ENCODE results near the gene SEC31A.
"Not testable (repeated sequence)": the region's sequence is repeated elsewhere in the genome, so short reads cannot be mapped to it uniquely, and the experiment has no call there.

The SEC31A gene

GRCh38 chr4:82890901-82891706 lies at the start of gene SEC31A:
Gene SEC31A (minus strand): TSS chr4:82891153. CDS start chr4:82881936, 9,217 bp downstream.
- DNase-seq, result peak; percentile 91 to 96 (median 94)

- no peak for DNase-seq
Observed at GRCh38 chr4:82939414-82939813, 48.5 kb upstream of the SEC31A start.

GRCh38 chr4:82934441-82934840 lies 43.5 kb upstream of the SEC31A start:
- DNase-seq, result no peak

- no peak for DNase-seq
Observed at GRCh38 chr4:82930848-82931755, 40.1 kb upstream of the SEC31A start.

- no peak for DNase-seq
Observed at GRCh38 chr4:82921795-82922194, 30.8 kb upstream of the SEC31A start.

GRCh38 chr4:82919386-82919785 lies 28.4 kb upstream of the SEC31A start:
- DNase-seq, result no peak

- no peak for DNase-seq
Observed at GRCh38 chr4:82918091-82918490, 27.1 kb upstream of the SEC31A start.

GRCh38 chr4:82913968-82914367 lies 23.0 kb upstream of the SEC31A start:
- DNase-seq, result not testable (repeated sequence)

GRCh38 chr4:82913305-82913704 lies 22.4 kb upstream of the SEC31A start:
- no peak for DNase-seq

- DNase-seq, result no peak
Observed at GRCh38 chr4:82909326-82909725, 18.4 kb upstream of the SEC31A start.

- no peak for DNase-seq
Observed at GRCh38 chr4:82906469-82906868, 15.5 kb upstream of the SEC31A start.

GRCh38 chr4:82905205-82905604 lies 14.3 kb upstream of the SEC31A start:
- no peak for DNase-seq

- no peak for DNase-seq
Observed at GRCh38 chr4:82903737-82904136, 12.8 kb upstream of the SEC31A start.

- no peak for DNase-seq
Observed at GRCh38 chr4:82901183-82901718, 10.3 kb upstream of the SEC31A start.

- DNase-seq, result peak; percentile 98 to 100 (median 99)
Observed at GRCh38 chr4:82900411-82901182, 9.6 kb upstream of the SEC31A start, which contains the start of gene THAP9. Gene THAP9 (plus strand): TSS chr4:82900735. CDS start chr4:82900803, 68 bp downstream.

- DNase-seq, result no peak
Observed at GRCh38 chr4:82900066-82900410, 9.1 kb upstream of the SEC31A start.

GRCh38 chr4:82899374-82900065 lies 8.6 kb upstream of the SEC31A start:
- DNase-seq, result peak in 1 of 6 experiments; percentile 46

GRCh38 chr4:82898322-82899243 lies 7.6 kb upstream of the SEC31A start:
- DNase-seq, result peak in 2 of 6 experiments; percentile 13 to 14

- no peak for DNase-seq
Observed at GRCh38 chr4:82896755-82897154, 5.8 kb upstream of the SEC31A start.

- no peak for DNase-seq
Observed at GRCh38 chr4:82893942-82894341, 3.0 kb upstream of the SEC31A start.

GRCh38 chr4:82892467-82892802 lies 1.5 kb upstream of the SEC31A start:
- no peak for DNase-seq
